NB4 (cell line): Measurements from ENCODE around the gene RPAP2.

Source experiments
- DNase-seq: peaks from one replicate; pipeline ENCODE4 v3.0.0; 2010; ENCODE audit warnings: low read depth
- H3K4me3 ChIP-seq: one replicate; pipeline ENCODE4 v1.5.1; 2011; ENCODE audit warnings: mild to moderate bottlenecking, low read depth, low read length, moderate library complexity
- MYC ChIP-seq: IDR thresholded peaks from 2 replicates; pipeline ENCODE4 v1.6.1; 2011; ENCODE audit warnings: low read depth, low read length
- POLR2A ChIP-seq: IDR thresholded peaks from 2 replicates; pipeline ENCODE4 v1.6.1; 2011; ENCODE audit warnings: mild to moderate bottlenecking; ENCODE audit not compliant: insufficient read length; ENCODE audit errors: extremely low read depth
- TF ChIP-seq, protein P1 (sequence below): IDR thresholded peaks from 2 replicates; pipeline ENCODE4 v1.6.1; 2011; ENCODE audit warnings: low read depth, low read length
- TF ChIP-seq, protein P2 (sequence below): IDR thresholded peaks from one replicate; pipeline ENCODE4 v1.5.1; 2012; ENCODE audit warnings: low read depth, low read length

Gene RPAP2

DNA sequence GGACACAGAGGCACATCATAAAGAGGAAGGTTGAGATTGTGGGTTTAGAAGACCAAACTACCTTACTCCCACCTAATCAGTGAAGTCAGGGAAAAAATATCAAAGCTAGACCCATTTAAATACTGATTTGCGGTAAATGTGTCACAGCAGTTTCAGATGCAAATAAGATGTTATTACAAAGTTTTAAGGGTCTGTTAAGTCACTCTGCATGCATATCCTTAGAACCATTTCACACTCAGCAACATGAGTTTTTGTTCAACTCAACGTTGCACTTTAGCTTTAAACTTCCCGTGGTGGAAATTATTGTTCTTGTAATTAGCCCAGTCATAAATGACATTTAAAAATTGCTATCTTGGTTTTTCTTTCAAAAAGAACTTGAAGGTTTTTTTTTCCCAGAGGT, 34.8 kb downstream of the RPAP2 start:
- TF ChIP-seq, protein P1, sequence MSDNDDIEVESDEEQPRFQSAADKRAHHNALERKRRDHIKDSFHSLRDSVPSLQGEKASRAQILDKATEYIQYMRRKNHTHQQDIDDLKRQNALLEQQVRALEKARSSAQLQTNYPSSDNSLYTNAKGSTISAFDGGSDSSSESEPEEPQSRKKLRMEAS, result no peak
- TF ChIP-seq POLR2A, result no peak
- TF ChIP-seq, protein P2, sequence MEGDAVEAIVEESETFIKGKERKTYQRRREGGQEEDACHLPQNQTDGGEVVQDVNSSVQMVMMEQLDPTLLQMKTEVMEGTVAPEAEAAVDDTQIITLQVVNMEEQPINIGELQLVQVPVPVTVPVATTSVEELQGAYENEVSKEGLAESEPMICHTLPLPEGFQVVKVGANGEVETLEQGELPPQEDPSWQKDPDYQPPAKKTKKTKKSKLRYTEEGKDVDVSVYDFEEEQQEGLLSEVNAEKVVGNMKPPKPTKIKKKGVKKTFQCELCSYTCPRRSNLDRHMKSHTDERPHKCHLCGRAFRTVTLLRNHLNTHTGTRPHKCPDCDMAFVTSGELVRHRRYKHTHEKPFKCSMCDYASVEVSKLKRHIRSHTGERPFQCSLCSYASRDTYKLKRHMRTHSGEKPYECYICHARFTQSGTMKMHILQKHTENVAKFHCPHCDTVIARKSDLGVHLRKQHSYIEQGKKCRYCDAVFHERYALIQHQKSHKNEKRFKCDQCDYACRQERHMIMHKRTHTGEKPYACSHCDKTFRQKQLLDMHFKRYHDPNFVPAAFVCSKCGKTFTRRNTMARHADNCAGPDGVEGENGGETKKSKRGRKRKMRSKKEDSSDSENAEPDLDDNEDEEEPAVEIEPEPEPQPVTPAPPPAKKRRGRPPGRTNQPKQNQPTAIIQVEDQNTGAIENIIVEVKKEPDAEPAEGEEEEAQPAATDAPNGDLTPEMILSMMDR, result no peak
- TF ChIP-seq MYC, result no peak
- DNase-seq, result no peak
- no peak overlapping the region for H3K4me3 ChIP-seq

DNA sequence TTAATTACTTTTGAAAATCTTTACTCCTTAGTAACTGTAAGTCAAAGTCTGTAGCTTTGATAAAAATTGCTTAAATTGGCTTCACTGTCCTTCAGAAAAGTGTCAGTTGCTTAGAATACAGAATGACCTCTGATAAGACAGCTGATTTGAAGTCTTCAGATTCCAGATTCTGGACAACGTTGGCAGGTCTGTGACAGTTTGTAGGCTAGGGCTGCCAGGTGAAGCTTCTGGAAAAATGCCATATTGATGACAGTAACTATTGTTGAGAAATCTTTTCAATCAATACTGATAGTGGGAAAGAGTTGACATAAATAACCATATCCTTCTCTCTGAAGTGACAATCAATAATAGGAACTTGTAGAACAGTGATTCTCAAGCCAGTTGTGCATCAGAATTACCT, 41.3 kb downstream of the RPAP2 start:
- TF ChIP-seq POLR2A, result no peak
- TF ChIP-seq MYC, result no peak
- TF ChIP-seq, protein P1, result no peak
- TF ChIP-seq, protein P2, result no peak
- no peak overlapping the region for H3K4me3 ChIP-seq
- DNase-seq, result no peak

GRCh38 chr1:92342401-92342800, 43.5 kb downstream of the RPAP2 start:
- H3K4me3 ChIP-seq, result no peak overlapping the region
- no peak for DNase-seq
- TF ChIP-seq, protein P1, result no peak
- TF ChIP-seq POLR2A, result no peak
- TF ChIP-seq, protein P2, result no peak
- TF ChIP-seq MYC, result no peak

GRCh38 chr1:92343061-92343460, 44.2 kb downstream of the RPAP2 start:
- DNase-seq, result peak; percentile 36
- TF ChIP-seq MYC, result no peak
- TF ChIP-seq, protein P1, result no peak
- TF ChIP-seq POLR2A, result no peak
- TF ChIP-seq, protein P2, result no peak

DNA sequence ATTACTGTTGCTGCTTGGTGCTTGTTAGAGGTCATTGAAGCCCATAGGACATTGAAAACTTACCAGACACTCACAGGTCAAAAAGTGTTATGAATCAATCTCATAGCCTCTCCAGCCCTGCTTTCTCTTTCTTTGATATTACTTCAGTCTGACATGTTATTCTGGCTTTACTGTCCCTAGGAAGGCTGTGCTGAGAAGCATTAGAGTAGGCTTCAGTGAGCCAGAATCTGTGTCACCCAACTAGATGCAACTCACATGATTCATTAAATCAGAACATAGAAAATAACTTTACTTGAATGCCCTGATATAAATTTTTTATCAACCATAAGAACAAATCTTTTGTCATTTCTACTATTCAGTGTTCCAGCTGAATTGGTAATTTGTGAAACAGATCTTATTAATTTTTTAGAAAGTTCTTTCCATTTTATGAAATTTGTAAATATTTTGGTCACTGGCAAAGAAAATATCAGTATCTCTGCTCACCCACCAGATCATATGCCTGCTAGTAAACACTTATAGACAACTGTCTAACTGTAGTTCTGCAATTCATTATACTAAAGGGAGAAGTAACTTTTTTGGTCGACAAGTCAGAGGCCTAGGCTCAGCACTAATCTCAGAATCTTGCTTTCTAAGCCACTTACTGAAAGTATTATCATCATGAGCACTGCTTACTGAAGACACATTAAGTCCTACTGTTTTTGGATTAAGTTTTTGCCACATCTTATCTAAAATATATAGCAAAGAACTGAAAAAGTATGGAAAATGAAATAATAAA, 48.2 kb downstream of the RPAP2 start:
- no peak for DNase-seq
- H3K4me3 ChIP-seq, result no peak overlapping the region
- TF ChIP-seq, protein P2, result no peak
- no peak for TF ChIP-seq MYC
- TF ChIP-seq, protein P1, result no peak
- no peak for TF ChIP-seq POLR2A

More at GRCh38 chr1:92343061-92343460, 44.2 kb downstream of the RPAP2 start:
- H3K4me3 ChIP-seq, result no peak overlapping the region
